GM23248 (cell line): ENCODE results near the gene ARID1B.

Experiments used
- EZH2 ChIP-seq: fragments of 200-600 bp; sonication (generic); IDR thresholded peaks from 2 replicates; pipeline ENCODE4 v1.6.1; 2018; ENCODE audit warnings: antibody characterized with exemption, mild to moderate bottlenecking; ENCODE audit not compliant: insufficient read depth, poor library complexity, severe bottlenecking
- EZH2phosphoT487 ChIP-seq: fragments of 200-600 bp; sonication (generic); IDR thresholded peaks from 2 replicates; pipeline ENCODE4 v1.6.1; 2018; ENCODE audit warnings: antibody characterized with exemption, moderate library complexity, mild to moderate bottlenecking, low read depth; ENCODE audit not compliant: insufficient read depth

GRCh38 chr6:156999762-157000161, 222.6 kb downstream of the ARID1B start:
- TF ChIP-seq EZH2: no peak
- TF ChIP-seq EZH2phosphoT487: no peak
